HepG2 (cell line): Measurements from ENCODE around the gene WNK2. TPM values are rescaled to one million over a fixed set of nuclear protein-coding genes. Genes with fewer than 3 reads are reported as not detected.

ENCODE experiments used
- ATAC-seq: fragments of 200-7000 bp; cut with Tn5 transposase; 3 replicates; pipeline ENCODE4 v1.9.1; 2020; ENCODE audit warnings: mild to moderate bottlenecking, moderate library complexity
- BruUV-seq: library from RNA; stranded (reverse); fragments of 400-500 nt; replicated peaks from 2 replicates; lab custom pipeline; 2021; lab: Mats Ljungman, UMichigan
- CTCF ChIA-PET: fragments of 300-600 bp; formaldehyde crosslinking; extraction: SDS; loops from one replicate; lab custom pipeline; 2021; ENCODE audit warnings: low total read pairs, inconsistent platforms, low intra/inter-chr PET ratio; lab: Yijun Ruan, JAX
- POLR2A ChIA-PET: fragments of 350-600 bp; sonication (Branson Sonifier 250); formaldehyde crosslinking; loops from one replicate; lab custom pipeline; 2020; ENCODE audit warnings: antibody characterized with exemption, inconsistent platforms; lab: Yijun Ruan, JAX
- DNase-seq: peaks from one replicate; pipeline ENCODE4 v3.0.0-alpha.2; 2015; ENCODE audit warnings: low spot score
- FAIRE-seq: peaks from 3 replicates; lab custom pipeline; 2011; peaks lifted over from hg19 to GRCh38; lab: Jason Lieb, UNC
- H2AFZ ChIP-seq: one replicate; pipeline ENCODE4 v1.6.1; 2011; ENCODE audit warnings: low read length, inconsistent platforms
- H3K27ac ChIP-seq: fragments of 300-600 bp; 3 replicates; pipeline ENCODE4 v1.8.0; 2011; ENCODE audit warnings: mixed run types, mild to moderate bottlenecking, mixed read lengths, low read length, inconsistent platforms; ENCODE audit not compliant: insufficient read depth; ENCODE audit errors: extremely low read length
- H3K27me3 ChIP-seq, 2 experiments: fragments of 200-600 bp in 1 of 2; 2 replicates in 1 of 2; 3 replicates in 1 of 2; pipeline versions ENCODE4 v1.6.0 to v1.8.0; 2011; ENCODE audit warnings: low read length in 2 of 2, mild to moderate bottlenecking in 2 of 2, moderate library complexity in 2 of 2, inconsistent platforms in 1 of 2; ENCODE audit not compliant: insufficient read depth in 2 of 2, control insufficient read depth in 1 of 2
- H3K36me3 ChIP-seq, 2 experiments: fragments of 200-600 bp in 1 of 2; replicated peaks in 1 of 2; 2 replicates in 1 of 2; 3 replicates in 1 of 2; pipeline versions ENCODE4 v1.5.1 to v1.8.0; 2011; ENCODE audit warnings: low read length in 2 of 2, inconsistent platforms in 1 of 2; ENCODE audit not compliant: insufficient read depth in 2 of 2, control insufficient read depth in 1 of 2
- H3K4me1 ChIP-seq: 2 replicates; pipeline ENCODE4 v1.5.1; 2012; ENCODE audit warnings: low read length, inconsistent platforms; ENCODE audit not compliant: insufficient read depth
- H3K4me2 ChIP-seq: 2 replicates; pipeline ENCODE4 v1.6.0; 2011; ENCODE audit warnings: low read depth, low read length, inconsistent platforms
- H3K4me3 ChIP-seq, 3 experiments: fragments of 200-600 bp in 1 of 3; sonication (generic), shearing (Covaris generic) in 1 of 3; replicated peaks in 1 of 3; 2 replicates each; pipeline ENCODE4 v1.5.1; 2011 to 2016; ENCODE audit warnings: low read length in 3 of 3, inconsistent platforms in 2 of 3, low read depth in 2 of 3, mild to moderate bottlenecking in 2 of 3, control low read depth in 1 of 3, mixed read lengths in 1 of 3; ENCODE audit not compliant: insufficient read depth in 1 of 3
- H3K79me2 ChIP-seq: one replicate; pipeline ENCODE4 v1.6.1; 2011; ENCODE audit warnings: low read length, inconsistent platforms; ENCODE audit not compliant: insufficient read depth
- H3K9ac ChIP-seq: 2 replicates; pipeline ENCODE4 v1.6.0; 2011; ENCODE audit warnings: mild to moderate bottlenecking, low read depth, low read length, inconsistent platforms; ENCODE audit not compliant: insufficient read depth
- H3K9me3 ChIP-seq: 2 replicates; pipeline ENCODE4 v1.5.1; 2012; ENCODE audit warnings: mild to moderate bottlenecking, low read length
- H4K20me1 ChIP-seq: 2 replicates; pipeline ENCODE4 v1.6.0; 2011; ENCODE audit warnings: inconsistent platforms, mild to moderate bottlenecking, low read length, moderate library complexity; ENCODE audit not compliant: insufficient read depth
- EP300 ChIP-seq, 3 experiments: sonication (generic) in 1 of 3; formaldehyde crosslinking in 1 of 3; IDR thresholded peaks; 2 replicates each; pipeline versions ENCODE4 v1.5.1 to v1.6.1; 2011 to 2020; ENCODE audit warnings: low read depth in 2 of 3, low read length in 2 of 3, borderline replicate concordance in 1 of 3, improper control_type of control experiment in 1 of 3, mild to moderate bottlenecking in 1 of 3, missing genetic modification reagents in 1 of 3, moderate library complexity in 1 of 3
- FOXA1 ChIP-seq, 2 experiments: fragments of 450-650 bp in 1 of 2; sonication (generic) in 1 of 2; formaldehyde crosslinking in 1 of 2; IDR thresholded peaks; 2 replicates each; pipeline versions ENCODE4 v1.4.0 to v1.6.1; 2016 to 2020; ENCODE audit warnings: missing genetic modification reagents in 1 of 2
- HIC2 ChIP-seq: sonication (generic); formaldehyde crosslinking; IDR thresholded peaks from 2 replicates; pipeline ENCODE4 v1.9.0; 2022; ENCODE audit warnings: low read depth, missing genetic modification reagents
- PATZ1 ChIP-seq: sonication (generic); formaldehyde crosslinking; IDR thresholded peaks from 2 replicates; pipeline ENCODE4 v1.4.0; 2020; ENCODE audit warnings: missing genetic modification reagents
- SOX13 ChIP-seq, 3 experiments: fragments of 450-650 bp in 1 of 3; sonication (generic) in 1 of 3; formaldehyde crosslinking in 1 of 3; IDR thresholded peaks in 2 of 3; conservative IDR thresholded peaks in 1 of 3; 2 replicates each; pipeline versions ENCODE4 v1.5.0 to v1.6.1; 2016 to 2020; ENCODE audit warnings: antibody characterized with exemption in 1 of 3, mild to moderate bottlenecking in 1 of 3, missing compliant biosample characterization in 1 of 3, missing genetic modification reagents in 1 of 3, moderate library complexity in 1 of 3
- WGBS: methylation state at CpG from one replicate; pipeline ENCODE4 v1.1.6; 2017; ENCODE audit warnings: low lambda C conversion rate; 5-methylcytosine and 5-hydroxymethylcytosine counted together
- in situ Hi-C: cut with HindIII; loops from 2 replicates; pipeline ENCODE4 v1.10.0; 2017; ENCODE audit warnings: low pct_unique_long_range_greater_than_20kb; ENCODE audit not compliant: extremely low pct_ligation_motif_present
- intact Hi-C: fragments of 100-400 bp; cut with micrococcal nuclease; formaldehyde crosslinking; loops from one replicate; pipeline ENCODE4 v1.10.0; 2022; ENCODE audit not compliant: unreplicated experiment
- polyA plus RNA-seq, 8 experiments: library from polyadenylated mRNA; depleted of rRNA in 3 of 8; stranded (reverse) in 7 of 8; unstranded in 1 of 8; fragments of >200 nt; fragmentation: Illumina TruSeq in 4 of 8; extraction: Trizol in 4 of 8; gene quantifications; 2 replicates each; pipeline versions ENCODE4 v1.2.1 to v1.2.3, GENCODE V29; 2011 to 2016; ENCODE audit warnings: low read depth in 4 of 8, missing spikeins in 1 of 8, mixed read lengths in 1 of 8; ENCODE audit not compliant: insufficient read depth in 1 of 8
- total RNA-seq, 5 experiments: library from RNA; depleted of rRNA; stranded (reverse); fragments of >200 nt; fragmentation: Illumina TruSeq; extraction: Trizol; gene quantifications; 2 replicates each; pipeline ENCODE4 v1.2.3, GENCODE V29; 2016; ENCODE audit warnings: low read depth in 1 of 5

The WNK2 gene
- total and polyA plus RNA-seq, 2 of the 13 experiments (the other 11 are each of a cell fraction or from before 2014, with no cell fraction given), result 10.5 to 12.0 TPM

GRCh38 chr9:93224591-93224990 lies 40.7 kb downstream of the WNK2 start:
- in situ Hi-C loops, result no loop called here
- H3K9ac ChIP-seq, result no peak overlapping the region
- no peaks in the 10 kb centered on the region for H3K27me3 ChIP-seq
- peak in 1 of 2 experiments; percentile 11; a peak in 1 of 4 replicates for TF ChIP-seq EP300 (IDR thresholded peaks at IDR 0.05; ENCODE audit: low read depth in 2 of 2, low read length in 2 of 2)
- no peak for TF ChIP-seq EP300 (CRISPR knock-in tag; IDR thresholded peaks at IDR 0.05; ENCODE audit: borderline replicate concordance)
- no peak for TF ChIP-seq FOXA1 (IDR thresholded peaks at IDR 0.05)
- TF ChIP-seq FOXA1 (CRISPR knock-in tag; IDR thresholded peaks at IDR 0.05), result 0 out of 2 replicates have a peak, but pooled peaks have one; percentile 8
- peak; percentile 68 for TF ChIP-seq PATZ1 (CRISPR knock-in tag)
- no peak for TF ChIP-seq HIC2
- TF ChIP-seq SOX13 (IDR thresholded peaks at IDR 0.05), result no peak
- peak in 1 of 2 experiments; percentile 15; a peak in 1 of 4 replicates for TF ChIP-seq SOX13 (CRISPR knock-in tag; conservative IDR thresholded peaks at IDR 0.05 in 1 of 2, IDR thresholded peaks at IDR 0.05 in 1 of 2)
- POLR2A ChIA-PET, result no interaction called here
- peaks cover 22% of the 10 kb centered on the region for H3K4me1 ChIP-seq
- peaks cover 52% of the 10 kb centered on the region for H3K79me2 ChIP-seq
- peak; percentile 53 for DNase-seq
- intact Hi-C loops, result loop anchor here (2.0 kb wide), 1 partner anchor 50 kb away; no protein-coding TSS in a partner anchor
- peaks cover 16% of the 10 kb centered on the region; the same call in 1 of the 2 replicates for H4K20me1 ChIP-seq
- no peak for FAIRE-seq
- CTCF ChIA-PET, result no interaction called here
- H3K4me2 ChIP-seq, result no peak overlapping the region
- H3K27ac ChIP-seq, result no peak overlapping the region
- WGBS, result 33% methylated on average over 1 of the region's 2 CpGs
- no peak overlapping the region for H2AFZ ChIP-seq
- H3K36me3 ChIP-seq, result peaks cover 3 to 15% of the 10 kb centered on the region in 2 experiments; a peak in 4 of 5 replicates
- BruUV-seq, result no TSS peak
- no peak overlapping the region for H3K4me3 ChIP-seq
- no peaks in the 10 kb centered on the region for H3K9me3 ChIP-seq
- peak; percentile 28; the same call in 1 of the 3 replicates for ATAC-seq
